ENCODE measurements around the gene ADO. TPM values are rescaled to one million over a fixed set of nuclear protein-coding genes. Genes with fewer than 3 reads are reported as not detected.

ADO gene
- total and polyA plus RNA-seq, 2 experiments from 2014 or later, result 12.6 to 48.3 TPM

DNA sequence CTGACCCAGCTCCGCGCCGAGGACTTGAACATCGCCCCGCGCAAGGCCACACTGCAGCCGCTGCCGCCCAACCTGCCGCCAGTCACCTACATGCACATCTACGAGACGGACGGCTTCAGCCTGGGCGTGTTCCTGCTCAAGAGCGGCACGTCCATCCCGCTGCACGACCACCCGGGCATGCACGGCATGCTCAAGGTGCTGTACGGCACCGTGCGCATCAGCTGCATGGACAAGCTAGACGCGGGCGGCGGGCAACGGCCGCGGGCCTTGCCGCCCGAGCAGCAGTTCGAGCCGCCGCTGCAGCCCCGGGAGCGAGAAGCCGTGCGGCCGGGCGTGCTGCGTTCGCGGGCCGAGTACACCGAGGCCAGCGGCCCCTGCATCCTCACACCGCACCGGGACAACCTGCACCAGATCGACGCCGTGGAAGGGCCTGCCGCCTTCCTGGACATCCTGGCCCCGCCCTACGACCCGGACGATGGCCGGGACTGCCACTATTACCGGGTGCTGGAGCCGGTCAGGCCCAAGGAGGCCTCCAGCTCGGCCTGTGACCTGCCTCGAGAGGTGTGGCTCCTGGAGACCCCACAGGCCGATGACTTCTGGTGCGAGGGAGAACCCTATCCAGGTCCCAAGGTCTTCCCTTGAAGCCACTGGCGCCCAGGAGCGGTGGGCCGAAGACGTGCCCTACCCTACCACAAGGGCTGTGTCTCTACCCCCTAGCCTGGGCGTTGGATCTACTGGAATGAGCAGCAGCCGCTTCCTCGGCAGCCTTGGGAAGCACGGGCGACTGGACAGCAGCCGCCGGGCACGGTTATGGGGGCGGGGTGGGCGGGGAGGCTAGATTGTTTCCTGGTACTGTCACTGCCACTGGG lies 945 bp downstream of the ADO start (continued):
- no peak for TF ChIP-seq EZH2 (IDR thresholded peaks at IDR 0.05; ENCODE audit: low read depth, unreplicated experiment)
- TF ChIP-seq, protein P1, sequence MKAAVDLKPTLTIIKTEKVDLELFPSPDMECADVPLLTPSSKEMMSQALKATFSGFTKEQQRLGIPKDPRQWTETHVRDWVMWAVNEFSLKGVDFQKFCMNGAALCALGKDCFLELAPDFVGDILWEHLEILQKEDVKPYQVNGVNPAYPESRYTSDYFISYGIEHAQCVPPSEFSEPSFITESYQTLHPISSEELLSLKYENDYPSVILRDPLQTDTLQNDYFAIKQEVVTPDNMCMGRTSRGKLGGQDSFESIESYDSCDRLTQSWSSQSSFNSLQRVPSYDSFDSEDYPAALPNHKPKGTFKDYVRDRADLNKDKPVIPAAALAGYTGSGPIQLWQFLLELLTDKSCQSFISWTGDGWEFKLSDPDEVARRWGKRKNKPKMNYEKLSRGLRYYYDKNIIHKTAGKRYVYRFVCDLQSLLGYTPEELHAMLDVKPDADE (IDR thresholded peaks at IDR 0.05), result no peak
- no peak for TF ChIP-seq ZNF114 (CRISPR knock-in tag; IDR thresholded peaks at IDR 0.05)
- no peak for TF ChIP-seq POLR2AphosphoS5 (IDR thresholded peaks at IDR 0.05; ENCODE audit: low read depth)
- TF ChIP-seq, protein P2, sequence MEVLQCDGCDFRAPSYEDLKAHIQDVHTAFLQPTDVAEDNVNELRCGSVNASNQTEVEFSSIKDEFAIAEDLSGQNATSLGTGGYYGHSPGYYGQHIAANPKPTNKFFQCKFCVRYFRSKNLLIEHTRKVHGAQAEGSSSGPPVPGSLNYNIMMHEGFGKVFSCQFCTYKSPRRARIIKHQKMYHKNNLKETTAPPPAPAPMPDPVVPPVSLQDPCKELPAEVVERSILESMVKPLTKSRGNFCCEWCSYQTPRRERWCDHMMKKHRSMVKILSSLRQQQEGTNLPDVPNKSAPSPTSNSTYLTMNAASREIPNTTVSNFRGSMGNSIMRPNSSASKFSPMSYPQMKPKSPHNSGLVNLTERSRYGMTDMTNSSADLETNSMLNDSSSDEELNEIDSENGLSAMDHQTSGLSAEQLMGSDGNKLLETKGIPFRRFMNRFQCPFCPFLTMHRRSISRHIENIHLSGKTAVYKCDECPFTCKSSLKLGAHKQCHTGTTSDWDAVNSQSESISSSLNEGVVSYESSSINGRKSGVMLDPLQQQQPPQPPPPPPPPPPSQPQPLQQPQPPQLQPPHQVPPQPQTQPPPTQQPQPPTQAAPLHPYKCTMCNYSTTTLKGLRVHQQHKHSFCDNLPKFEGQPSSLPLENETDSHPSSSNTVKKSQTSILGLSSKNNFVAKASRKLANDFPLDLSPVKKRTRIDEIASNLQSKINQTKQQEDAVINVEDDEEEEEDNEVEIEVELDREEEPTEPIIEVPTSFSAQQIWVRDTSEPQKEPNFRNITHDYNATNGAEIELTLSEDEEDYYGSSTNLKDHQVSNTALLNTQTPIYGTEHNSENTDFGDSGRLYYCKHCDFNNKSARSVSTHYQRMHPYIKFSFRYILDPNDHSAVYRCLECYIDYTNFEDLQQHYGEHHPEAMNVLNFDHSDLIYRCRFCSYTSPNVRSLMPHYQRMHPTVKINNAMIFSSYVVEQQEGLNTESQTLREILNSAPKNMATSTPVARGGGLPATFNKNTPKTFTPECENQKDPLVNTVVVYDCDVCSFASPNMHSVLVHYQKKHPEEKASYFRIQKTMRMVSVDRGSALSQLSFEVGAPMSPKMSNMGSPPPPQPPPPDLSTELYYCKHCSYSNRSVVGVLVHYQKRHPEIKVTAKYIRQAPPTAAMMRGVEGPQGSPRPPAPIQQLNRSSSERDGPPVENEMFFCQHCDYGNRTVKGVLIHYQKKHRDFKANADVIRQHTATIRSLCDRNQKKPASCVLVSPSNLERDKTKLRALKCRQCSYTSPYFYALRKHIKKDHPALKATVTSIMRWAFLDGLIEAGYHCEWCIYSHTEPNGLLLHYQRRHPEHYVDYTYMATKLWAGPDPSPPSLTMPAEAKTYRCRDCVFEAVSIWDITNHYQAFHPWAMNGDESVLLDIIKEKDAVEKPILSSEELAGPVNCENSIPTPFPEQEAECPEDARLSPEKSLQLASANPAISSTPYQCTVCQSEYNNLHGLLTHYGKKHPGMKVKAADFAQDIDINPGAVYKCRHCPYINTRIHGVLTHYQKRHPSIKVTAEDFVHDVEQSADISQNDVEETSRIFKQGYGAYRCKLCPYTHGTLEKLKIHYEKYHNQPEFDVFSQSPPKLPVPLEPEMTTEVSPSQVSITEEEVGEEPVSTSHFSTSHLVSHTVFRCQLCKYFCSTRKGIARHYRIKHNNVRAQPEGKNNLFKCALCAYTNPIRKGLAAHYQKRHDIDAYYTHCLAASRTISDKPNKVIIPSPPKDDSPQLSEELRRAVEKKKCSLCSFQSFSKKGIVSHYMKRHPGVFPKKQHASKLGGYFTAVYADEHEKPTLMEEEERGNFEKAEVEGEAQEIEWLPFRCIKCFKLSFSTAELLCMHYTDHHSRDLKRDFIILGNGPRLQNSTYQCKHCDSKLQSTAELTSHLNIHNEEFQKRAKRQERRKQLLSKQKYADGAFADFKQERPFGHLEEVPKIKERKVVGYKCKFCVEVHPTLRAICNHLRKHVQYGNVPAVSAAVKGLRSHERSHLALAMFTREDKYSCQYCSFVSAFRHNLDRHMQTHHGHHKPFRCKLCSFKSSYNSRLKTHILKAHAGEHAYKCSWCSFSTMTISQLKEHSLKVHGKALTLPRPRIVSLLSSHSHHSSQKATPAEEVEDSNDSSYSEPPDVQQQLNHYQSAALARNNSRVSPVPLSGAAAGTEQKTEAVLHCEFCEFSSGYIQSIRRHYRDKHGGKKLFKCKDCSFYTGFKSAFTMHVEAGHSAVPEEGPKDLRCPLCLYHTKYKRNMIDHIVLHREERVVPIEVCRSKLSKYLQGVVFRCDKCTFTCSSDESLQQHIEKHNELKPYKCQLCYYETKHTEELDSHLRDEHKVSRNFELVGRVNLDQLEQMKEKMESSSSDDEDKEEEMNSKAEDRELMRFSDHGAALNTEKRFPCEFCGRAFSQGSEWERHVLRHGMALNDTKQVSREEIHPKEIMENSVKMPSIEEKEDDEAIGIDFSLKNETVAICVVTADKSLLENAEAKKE (CRISPR knock-in tag; IDR thresholded peaks at IDR 0.05), result no peak
- no peak for TF ChIP-seq ZNF331 (CRISPR knock-in tag; IDR thresholded peaks at IDR 0.05; ENCODE audit: low read depth)

DNA sequence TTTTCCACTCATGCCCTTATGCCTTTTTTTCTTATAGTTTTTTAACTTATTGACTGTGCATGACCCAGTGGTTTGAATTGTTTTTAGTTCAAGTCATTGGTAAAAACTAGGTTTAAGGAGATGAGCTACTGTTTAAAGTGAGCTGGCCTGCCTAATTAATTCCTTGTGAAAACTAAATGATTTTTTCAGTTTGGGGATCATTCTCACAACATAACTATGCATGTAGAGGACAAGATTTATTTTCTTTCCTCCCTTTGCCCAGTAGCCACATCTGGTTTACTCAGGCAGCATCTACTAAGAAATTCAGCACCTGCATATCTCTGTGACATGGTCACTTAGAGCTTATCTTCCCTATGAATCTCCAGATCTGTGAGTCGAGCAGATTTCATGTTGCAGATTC lies 1.7 kb downstream of the ADO start:
- peaks cover 7% of the 10 kb centered on the region; the same call in 1 of the 2 replicates for H3K36me3 ChIP-seq (ENCODE audit: insufficient read depth)
- 0 out of 2 replicates have a peak, but pooled peaks cover 5% of the 10 kb centered on the region for H3F3A ChIP-seq (replicated peaks; ENCODE audit: low read depth)
- H4K20me1 ChIP-seq (replicated peaks; ENCODE audit: insufficient read depth), result peaks cover 35% of the 10 kb centered on the region
- H3K27me3 ChIP-seq (ENCODE audit: insufficient read depth), result no peaks in the 10 kb centered on the region
- Mint-ChIP-seq H3K27me3 (ENCODE audit: insufficient read depth, low read depth, poor library complexity) (peaks cover 6% of the 10 kb centered on the region), H3K4me3 (peak overlapping the region; percentile 93), H3K4me1 (peaks cover 30% of the 10 kb centered on the region), H3K36me3 (ENCODE audit: low read depth) (peaks cover 11% of the 10 kb centered on the region; the same call in 2 of the 3 replicates), H3K9me3 (no peaks in the 10 kb centered on the region), H3K27ac (no peak overlapping the region)
- H3K4me2 ChIP-seq, result peak overlapping the region; percentile 92
- ATAC-seq (no peak), DNase-seq (ENCODE audit: low spot score) (no peak)
- H3K4me3 ChIP-seq, result peak overlapping the region; percentile 87
- H2AFZ ChIP-seq, result no peak overlapping the region
- H3K4me1 ChIP-seq (ENCODE audit: insufficient read depth), result peaks cover 30% of the 10 kb centered on the region
- no peak overlapping the region for H3K27ac ChIP-seq (ENCODE audit: low read depth)
- H3K9me2 ChIP-seq (ENCODE audit: insufficient read depth), result no peaks in the 10 kb centered on the region
- H3K79me2 ChIP-seq (replicated peaks; ENCODE audit: insufficient read depth), result peaks cover 40% of the 10 kb centered on the region
- no peak for TF ChIP-seq ZNF331 (CRISPR knock-in tag; IDR thresholded peaks at IDR 0.05; ENCODE audit: low read depth)
- TF ChIP-seq CREB1 (CRISPR knock-in tag; IDR thresholded peaks at IDR 0.05; ENCODE audit: low read depth), result no peak
- TF ChIP-seq STAT1 (IDR thresholded peaks at IDR 0.05; ENCODE audit: unreplicated experiment), result no peak

Measured in GM23338 (cell line).